ENCODE data around the gene WDR7.
A peak's percentile ranks its signal among the peaks of the same experiment; 100 is the strongest.
"Not testable (repeated sequence)": the region's sequence is repeated elsewhere in the genome, so short reads cannot be mapped to it uniquely, and the experiment has no call there.

WDR7 gene

DNA sequence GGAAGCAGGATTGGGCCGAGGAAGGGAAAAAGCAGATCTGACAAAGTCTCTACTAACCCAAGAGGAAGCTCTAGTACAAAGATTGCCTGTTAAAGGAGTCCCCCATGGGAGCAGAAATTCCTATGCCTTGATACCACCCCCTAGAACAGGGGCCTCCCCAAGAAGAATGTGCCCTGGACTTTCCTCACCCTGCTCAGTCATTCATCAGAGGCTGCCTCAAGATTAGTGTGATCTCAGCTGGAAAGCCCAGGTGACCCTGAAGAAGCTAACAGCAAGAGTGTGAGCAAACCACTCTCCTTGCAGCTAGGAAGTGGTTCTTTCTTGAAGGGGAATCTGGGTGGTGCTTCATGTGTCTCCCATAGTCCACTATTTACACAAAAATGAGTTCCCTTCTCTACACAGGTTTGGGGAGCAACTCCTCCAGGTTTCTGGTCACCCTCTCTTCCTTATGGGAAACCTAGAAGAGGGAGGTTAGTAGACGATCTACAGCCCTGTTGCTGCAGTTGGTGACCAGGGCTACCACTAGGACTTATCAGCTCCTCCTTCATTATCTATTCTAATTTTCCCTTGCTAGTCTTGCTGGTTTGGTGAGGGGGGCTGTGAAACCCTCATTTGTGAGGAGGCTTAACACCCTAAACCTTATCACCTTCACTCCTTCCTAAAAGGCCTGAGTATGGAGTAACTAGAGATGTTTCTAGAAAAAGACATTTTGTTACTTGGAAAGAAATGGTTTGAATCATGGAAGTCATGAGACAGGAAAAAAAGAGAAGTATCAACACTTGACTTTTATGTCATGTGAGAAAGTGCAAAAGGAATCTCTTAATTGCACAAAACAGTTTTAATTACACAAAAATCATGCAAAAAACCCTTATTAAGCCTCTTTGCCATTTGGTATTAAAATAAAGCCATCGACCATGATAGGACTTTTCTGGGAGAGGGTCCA, 2.9 kb upstream of the WDR7 start:
- Histone ChIP-seq H3K56ac (ENCODE audit: low read length) (peak overlapping the region; percentile 53), H3K79me1 (ENCODE audit: low read length) (peaks cover 6% of the 10 kb centered on the region), H3K27me3 (ENCODE audit: insufficient read depth, low read length, poor library complexity) (no peaks in the 10 kb centered on the region), H3K4me2 (ENCODE audit: low read length) (peak overlapping the region; percentile 30), H2BK15ac (replicated peaks; ENCODE audit: low read depth) (peak overlapping the region; percentile 13), H3K27ac (ENCODE audit: low read depth, low read length) (no peak overlapping the region), H3K9ac (ENCODE audit: low read length) (no peak overlapping the region), H2BK5ac (ENCODE audit: low read length) (peak overlapping the region; percentile 20), H4K5ac (ENCODE audit: low read length) (no peak overlapping the region), H3K4me3 (ENCODE audit: low read length) (no peak overlapping the region), H3K4me1 (ENCODE audit: control insufficient read depth, low read depth, low read length) (peaks cover 4% of the 10 kb centered on the region), H4K8ac (ENCODE audit: low read depth, low read length) (no peak overlapping the region), H3K4ac (ENCODE audit: low read depth, low read length) (no peak overlapping the region), H2BK120ac (ENCODE audit: low read depth, low read length) (no peak overlapping the region), H3K18ac (ENCODE audit: low read length) (peak overlapping the region; percentile 31), H2AK5ac (ENCODE audit: low read length) (peak overlapping the region; percentile 22), H3K36me3 (ENCODE audit: control insufficient read depth, insufficient read depth, low read length) (no peaks in the 10 kb centered on the region), H3K23ac (ENCODE audit: low read length) (no peak overlapping the region), H3K79me2 (ENCODE audit: control insufficient read depth, insufficient read depth, low read length) (peaks cover 7% of the 10 kb centered on the region)
- DNase-seq = peak; percentile 70
- no CpG with 5 or more reads among the region's 3 CpGs for WGBS (ENCODE audit: extremely low coverage, insufficient coverage, low lambda C conversion rate)

DNA sequence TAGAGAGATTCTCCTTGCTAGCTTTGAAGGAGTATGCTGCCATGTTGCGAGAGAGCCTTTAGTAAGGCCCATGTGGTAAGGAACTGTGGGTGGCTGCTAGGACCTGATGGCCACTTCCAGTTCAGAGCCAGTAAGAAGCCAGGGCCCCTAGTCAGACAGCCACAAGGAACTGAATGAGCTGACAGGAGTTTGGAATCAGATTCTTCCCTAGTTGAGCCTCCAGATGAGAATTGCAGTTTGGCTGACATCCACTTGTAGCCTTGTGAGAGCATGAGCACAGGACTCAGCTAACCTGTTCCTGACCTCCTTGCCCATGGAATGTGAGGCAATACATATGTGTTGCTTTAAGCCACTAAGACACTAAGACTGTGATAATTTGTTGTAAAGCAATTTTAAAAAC, 1.2 kb upstream of the WDR7 start:
- no peak overlapping the region for H2AK5ac ChIP-seq (ENCODE audit: low read length)
- no peak overlapping the region for H2BK15ac ChIP-seq (replicated peaks; ENCODE audit: low read depth)
- no peak overlapping the region for H3K56ac ChIP-seq (ENCODE audit: low read length)
- H2BK5ac ChIP-seq (ENCODE audit: low read length) = no peak overlapping the region
- no peak overlapping the region for H2BK120ac ChIP-seq (ENCODE audit: low read depth, low read length)
- no peaks in the 10 kb centered on the region for H3K36me3 ChIP-seq (ENCODE audit: control insufficient read depth, insufficient read depth, low read length)
- H3K23ac ChIP-seq (ENCODE audit: low read length) = no peak overlapping the region
- H3K79me2 ChIP-seq (ENCODE audit: control insufficient read depth, insufficient read depth, low read length) = peaks cover 7% of the 10 kb centered on the region
- H3K4me1 ChIP-seq (ENCODE audit: control insufficient read depth, low read depth, low read length) = peaks cover 4% of the 10 kb centered on the region
- no peak for DNase-seq
- peaks cover 6% of the 10 kb centered on the region for H3K79me1 ChIP-seq (ENCODE audit: low read length)
- H4K5ac ChIP-seq (ENCODE audit: low read length) = no peak overlapping the region
- no peaks in the 10 kb centered on the region for H3K27me3 ChIP-seq (ENCODE audit: insufficient read depth, low read length, poor library complexity)
- no peak overlapping the region for H3K18ac ChIP-seq (ENCODE audit: low read length)
- H3K4me2 ChIP-seq (ENCODE audit: low read length) = no peak overlapping the region
- H4K8ac ChIP-seq (ENCODE audit: low read depth, low read length) = no peak overlapping the region
- H3K4ac ChIP-seq (ENCODE audit: low read depth, low read length) = no peak overlapping the region
- WGBS (ENCODE audit: extremely low coverage, insufficient coverage, low lambda C conversion rate) = no CpG with 5 or more reads among the region's 1 CpG
- H3K9ac ChIP-seq (ENCODE audit: low read length) = no peak overlapping the region
- H3K4me3 ChIP-seq (ENCODE audit: low read length) = no peak overlapping the region
- H3K27ac ChIP-seq (ENCODE audit: low read depth, low read length) = no peak overlapping the region

DNA sequence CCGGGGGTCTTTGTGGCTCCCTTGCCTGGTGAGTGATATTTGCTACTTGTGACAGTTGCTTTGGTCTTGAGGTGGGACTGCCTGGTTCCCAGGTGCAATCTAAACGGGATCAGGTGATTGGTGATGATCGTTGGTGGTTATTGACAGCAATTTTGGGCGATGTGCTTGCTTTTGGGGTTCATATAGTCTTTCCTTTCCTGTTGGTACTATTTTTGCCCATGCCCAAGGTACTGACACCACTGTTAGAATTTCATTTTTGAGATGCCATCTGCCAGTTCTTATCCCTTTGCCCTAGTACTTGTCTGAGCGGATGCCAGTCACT, 573 bp downstream of the WDR7 start:
- Histone ChIP-seq H3K4me3 (ENCODE audit: low read length) (peak overlapping the region; percentile 94), H2AK5ac (ENCODE audit: low read length) (no peak overlapping the region), H4K5ac (ENCODE audit: low read length) (no peak overlapping the region), H3K27me3 (ENCODE audit: insufficient read depth, low read length, poor library complexity) (no peaks in the 10 kb centered on the region), H4K8ac (ENCODE audit: low read depth, low read length) (no peak overlapping the region), H3K36me3 (ENCODE audit: control insufficient read depth, insufficient read depth, low read length) (no peaks in the 10 kb centered on the region), H3K79me1 (ENCODE audit: low read length) (peaks cover 6% of the 10 kb centered on the region), H3K56ac (ENCODE audit: low read length) (peak overlapping the region; percentile 95), H3K4ac (ENCODE audit: low read depth, low read length) (no peak overlapping the region), H3K23ac (ENCODE audit: low read length) (no peak overlapping the region), H3K4me2 (ENCODE audit: low read length) (peak overlapping the region; percentile 92), H3K4me1 (ENCODE audit: control insufficient read depth, low read depth, low read length) (peaks cover 4% of the 10 kb centered on the region), H2BK5ac (ENCODE audit: low read length) (no peak overlapping the region), H3K18ac (ENCODE audit: low read length) (no peak overlapping the region), H3K9ac (ENCODE audit: low read length) (peak overlapping the region; percentile 81), H3K79me2 (ENCODE audit: control insufficient read depth, insufficient read depth, low read length) (peaks cover 7% of the 10 kb centered on the region), H2BK120ac (ENCODE audit: low read depth, low read length) (no peak overlapping the region), H2BK15ac (replicated peaks; ENCODE audit: low read depth) (no peak overlapping the region), H3K27ac (ENCODE audit: low read depth, low read length) (no peak overlapping the region)
- no peak for DNase-seq
- no CpG with 5 or more reads among the region's 5 CpGs for WGBS (ENCODE audit: extremely low coverage, insufficient coverage, low lambda C conversion rate)

DNA sequence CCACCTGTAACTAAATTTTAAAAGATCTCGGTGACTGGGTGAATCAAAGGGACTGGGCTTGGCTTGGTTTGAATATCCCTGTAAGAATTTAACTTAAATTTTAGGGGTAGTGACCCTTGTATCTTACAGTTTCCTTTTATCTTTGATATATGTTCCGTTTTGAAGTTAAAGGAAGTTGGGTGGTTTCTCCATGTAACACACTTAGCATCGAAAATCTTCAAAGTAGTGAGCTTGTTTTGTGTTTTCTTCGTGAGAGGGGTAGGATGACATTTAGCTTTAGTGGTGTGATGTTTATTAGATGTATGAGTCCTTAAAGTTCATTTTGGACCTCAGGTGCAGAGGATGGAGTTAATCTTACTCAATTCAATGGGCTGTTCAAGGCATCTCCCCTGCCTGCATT, 1.6 kb downstream of the WDR7 start:
- H3K79me2 ChIP-seq (ENCODE audit: control insufficient read depth, insufficient read depth, low read length) = peaks cover 7% of the 10 kb centered on the region
- WGBS (ENCODE audit: extremely low coverage, insufficient coverage, low lambda C conversion rate) = no CpG with 5 or more reads among the region's 4 CpGs
- H2BK15ac ChIP-seq (replicated peaks; ENCODE audit: low read depth) = no peak overlapping the region
- H4K8ac ChIP-seq (ENCODE audit: low read depth, low read length) = no peak overlapping the region
- H3K4me2 ChIP-seq (ENCODE audit: low read length) = no peak overlapping the region
- H3K4me3 ChIP-seq (ENCODE audit: low read length) = no peak overlapping the region
- H3K23ac ChIP-seq (ENCODE audit: low read length) = no peak overlapping the region
- H3K36me3 ChIP-seq (ENCODE audit: control insufficient read depth, insufficient read depth, low read length) = no peaks in the 10 kb centered on the region
- H3K4me1 ChIP-seq (ENCODE audit: control insufficient read depth, low read depth, low read length) = peaks cover 4% of the 10 kb centered on the region
- H3K79me1 ChIP-seq (ENCODE audit: low read length) = peaks cover 6% of the 10 kb centered on the region
- no peak overlapping the region for H3K56ac ChIP-seq (ENCODE audit: low read length)
- no peak overlapping the region for H3K9ac ChIP-seq (ENCODE audit: low read length)
- no peak overlapping the region for H3K4ac ChIP-seq (ENCODE audit: low read depth, low read length)
- H4K5ac ChIP-seq (ENCODE audit: low read length) = no peak overlapping the region
- H3K27ac ChIP-seq (ENCODE audit: low read depth, low read length) = no peak overlapping the region
- H2BK5ac ChIP-seq (ENCODE audit: low read length) = no peak overlapping the region
- H2BK120ac ChIP-seq (ENCODE audit: low read depth, low read length) = no peak overlapping the region
- DNase-seq = no peak
- H3K18ac ChIP-seq (ENCODE audit: low read length) = no peak overlapping the region
- H3K27me3 ChIP-seq (ENCODE audit: insufficient read depth, low read length, poor library complexity) = no peaks in the 10 kb centered on the region
- H2AK5ac ChIP-seq (ENCODE audit: low read length) = no peak overlapping the region

DNA sequence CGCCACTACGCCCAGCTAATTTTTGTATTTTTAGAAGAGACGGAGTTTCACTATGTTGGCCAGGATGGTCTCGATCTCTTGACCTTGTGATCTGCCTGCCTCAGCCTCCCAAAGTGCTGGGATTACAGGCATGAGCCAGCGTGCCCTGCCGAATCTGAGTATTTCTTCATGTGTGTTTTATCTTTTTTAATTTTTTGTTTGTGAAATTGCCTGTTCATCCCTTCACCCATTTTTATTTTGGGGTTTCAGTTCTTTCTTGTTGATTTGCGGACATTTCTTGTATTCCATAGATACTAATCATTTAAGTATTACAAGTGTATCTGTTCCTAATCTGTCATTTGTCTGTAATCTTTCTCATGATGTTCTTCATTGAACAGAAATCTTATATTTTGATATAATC, 3.1 kb downstream of the WDR7 start:
- not testable (repeated sequence) for H2AK5ac ChIP-seq (ENCODE audit: low read length); DNase-seq; H3K79me1 ChIP-seq (ENCODE audit: low read length); H2BK5ac ChIP-seq (ENCODE audit: low read length); H3K56ac ChIP-seq (ENCODE audit: low read length); H4K5ac ChIP-seq (ENCODE audit: low read length); H2BK15ac ChIP-seq (replicated peaks; ENCODE audit: low read depth); H3K4me1 ChIP-seq (ENCODE audit: control insufficient read depth, low read depth, low read length); H3K36me3 ChIP-seq (ENCODE audit: control insufficient read depth, insufficient read depth, low read length); H3K79me2 ChIP-seq (ENCODE audit: control insufficient read depth, insufficient read depth, low read length); H3K4ac ChIP-seq (ENCODE audit: low read depth, low read length); H4K8ac ChIP-seq (ENCODE audit: low read depth, low read length); H3K27me3 ChIP-seq (ENCODE audit: insufficient read depth, low read length, poor library complexity); H3K4me3 ChIP-seq (ENCODE audit: low read length); H3K18ac ChIP-seq (ENCODE audit: low read length); H2BK120ac ChIP-seq (ENCODE audit: low read depth, low read length); H3K23ac ChIP-seq (ENCODE audit: low read length); H3K4me2 ChIP-seq (ENCODE audit: low read length); H3K27ac ChIP-seq (ENCODE audit: low read depth, low read length); H3K9ac ChIP-seq (ENCODE audit: low read length)
- WGBS (ENCODE audit: extremely low coverage, insufficient coverage, low lambda C conversion rate) = no CpG with 5 or more reads among the region's 7 CpGs

DNA sequence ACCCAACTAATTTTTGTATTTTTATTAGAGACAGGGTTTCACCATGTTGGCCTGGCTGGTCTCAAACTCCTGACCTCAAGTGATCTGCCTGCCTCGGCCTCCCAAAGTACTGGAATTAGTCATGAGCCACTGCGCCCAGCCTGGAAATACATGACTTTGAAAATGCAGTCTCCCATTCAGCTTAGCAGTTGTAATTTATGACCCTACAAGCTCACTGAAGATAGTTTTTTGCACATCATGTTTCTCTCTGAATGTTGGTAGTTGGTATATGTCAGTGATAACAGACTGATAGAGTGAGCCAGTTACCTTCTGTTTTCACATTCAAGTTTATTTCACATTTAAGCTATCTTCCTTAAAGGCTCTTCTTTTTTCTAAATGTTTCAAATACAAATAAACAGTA, 7.1 kb downstream of the WDR7 start:
- no peak for DNase-seq
- Histone ChIP-seq H3K18ac (ENCODE audit: low read length) (no peak overlapping the region), H3K4ac (ENCODE audit: low read depth, low read length) (no peak overlapping the region), H3K4me2 (ENCODE audit: low read length) (no peak overlapping the region), H2BK5ac (ENCODE audit: low read length) (no peak overlapping the region), H3K27me3 (ENCODE audit: insufficient read depth, low read length, poor library complexity) (no peaks in the 10 kb centered on the region), H2BK15ac (replicated peaks; ENCODE audit: low read depth) (no peak overlapping the region), H3K4me1 (ENCODE audit: control insufficient read depth, low read depth, low read length) (no peaks in the 10 kb centered on the region), H4K8ac (ENCODE audit: low read depth, low read length) (no peak overlapping the region), H3K4me3 (ENCODE audit: low read length) (no peak overlapping the region), H3K56ac (ENCODE audit: low read length) (no peak overlapping the region), H3K79me2 (ENCODE audit: control insufficient read depth, insufficient read depth, low read length) (no peaks in the 10 kb centered on the region), H3K27ac (ENCODE audit: low read depth, low read length) (no peak overlapping the region), H3K23ac (ENCODE audit: low read length) (no peak overlapping the region), H4K5ac (ENCODE audit: low read length) (no peak overlapping the region), H2BK120ac (ENCODE audit: low read depth, low read length) (no peak overlapping the region), H3K79me1 (ENCODE audit: low read length) (peaks cover 1% of the 10 kb centered on the region), H2AK5ac (ENCODE audit: low read length) (no peak overlapping the region), H3K9ac (ENCODE audit: low read length) (no peak overlapping the region), H3K36me3 (ENCODE audit: control insufficient read depth, insufficient read depth, low read length) (no peaks in the 10 kb centered on the region)
- no CpG with 5 or more reads among the region's 2 CpGs for WGBS (ENCODE audit: extremely low coverage, insufficient coverage, low lambda C conversion rate)

Measured in mesendoderm (in vitro differentiated cells).